ENCODE results near the gene IBA57.

IBA57 gene

DNA sequence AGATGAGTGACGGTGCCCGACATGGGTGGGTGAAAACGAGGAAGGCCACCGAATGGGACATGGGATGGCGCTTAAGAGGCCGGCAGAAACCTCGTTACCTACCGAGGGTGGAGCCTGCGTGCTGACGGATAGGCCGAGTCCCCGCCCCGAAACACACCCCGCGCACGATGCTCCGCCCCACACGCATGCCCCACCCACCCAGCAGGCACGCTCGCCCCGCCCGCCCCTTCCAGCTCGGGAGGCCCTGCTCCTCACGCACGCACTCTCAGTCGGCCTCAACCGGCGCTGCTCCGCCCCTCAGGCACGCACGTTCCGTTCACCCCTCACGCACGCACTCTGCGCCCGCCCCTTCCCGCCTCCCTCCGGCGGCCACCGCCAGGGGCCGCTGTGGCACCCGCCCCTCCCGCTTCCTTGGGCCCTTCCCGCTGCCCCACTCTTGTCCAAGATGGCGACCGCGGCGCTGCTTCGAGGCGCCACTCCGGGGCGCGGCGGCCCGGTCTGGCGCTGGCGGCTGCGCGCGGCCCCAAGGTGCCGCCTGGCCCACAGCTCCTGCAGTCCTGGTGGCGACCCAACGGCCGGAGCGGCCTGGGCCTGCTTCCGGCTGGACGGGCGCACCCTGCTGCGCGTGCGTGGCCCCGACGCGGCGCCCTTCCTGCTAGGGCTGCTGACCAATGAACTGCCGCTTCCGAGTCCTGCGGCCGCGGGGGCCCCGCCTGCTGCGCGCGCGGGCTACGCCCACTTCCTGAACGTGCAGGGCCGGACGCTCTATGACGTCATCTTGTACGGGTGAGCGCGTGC is at the start of gene IBA57:
TSS of gene IBA57 (plus strand) at position 433 of the 798 bp plus-strand sequence. CDS start at position 446, 13 bp downstream.
- DNase-seq (ENCODE audit: low spot score) = peak; percentile 100

DNA sequence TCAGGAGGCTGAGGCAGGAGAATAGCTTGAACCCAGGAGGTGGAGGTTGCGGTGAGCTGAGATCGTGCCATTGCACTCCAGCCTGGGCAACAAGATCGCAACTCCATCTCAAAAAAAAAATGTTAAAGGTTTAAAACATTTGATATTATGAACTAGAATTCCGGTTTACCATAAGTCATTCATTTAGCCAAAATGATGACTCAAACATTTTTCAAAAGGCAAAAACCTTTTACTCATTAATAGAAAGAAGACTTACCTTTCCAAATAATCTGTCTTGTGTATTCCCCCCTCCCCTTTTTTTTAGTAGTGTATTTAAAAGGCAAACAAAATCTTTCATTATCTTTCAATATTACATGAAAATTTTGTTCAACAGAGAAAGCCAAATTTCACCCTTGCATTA is 48.3 kb upstream of the IBA57 start:
- DNase-seq (ENCODE audit: low spot score) = no peak

DNA sequence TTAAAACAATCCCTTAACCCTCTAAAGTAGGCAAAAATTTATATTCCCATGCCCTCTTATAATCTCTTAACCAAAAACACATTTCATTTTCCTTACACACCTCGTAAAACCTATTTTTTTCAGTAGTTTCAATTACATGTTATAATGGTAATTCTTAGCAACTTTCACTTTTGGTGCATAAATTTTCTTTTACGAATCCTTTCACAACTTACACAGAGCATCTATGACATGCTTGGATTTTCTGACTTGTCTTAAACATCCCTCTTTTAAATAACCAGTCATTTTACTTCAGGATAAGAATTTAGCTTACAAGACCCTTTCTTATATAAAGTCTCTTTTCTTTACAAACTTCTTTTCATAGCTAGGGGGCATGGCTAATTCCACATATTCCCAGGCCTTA is 47.6 kb upstream of the IBA57 start:
- DNase-seq (ENCODE audit: low spot score) = no peak

DNA sequence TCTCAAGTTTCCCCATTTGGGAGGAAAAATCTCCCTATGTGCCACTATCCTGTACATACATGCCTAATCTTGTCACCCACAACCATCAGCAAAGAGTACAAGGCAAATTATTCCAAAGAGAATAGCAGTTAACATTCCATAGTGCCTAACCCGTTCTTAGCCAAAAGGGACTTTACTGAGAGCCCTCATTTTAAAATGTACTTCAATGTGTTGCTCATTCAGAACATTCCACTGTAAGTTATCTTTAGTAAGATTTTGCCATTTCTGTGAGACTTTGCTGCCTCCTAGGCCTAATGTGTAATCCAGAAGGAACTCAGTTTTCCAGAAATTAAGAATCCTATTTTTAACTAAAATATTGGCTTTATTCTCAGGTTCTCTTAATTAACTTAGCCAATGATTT is 45.3 kb upstream of the IBA57 start:
- DNase-seq (ENCODE audit: low spot score) = no peak

DNA sequence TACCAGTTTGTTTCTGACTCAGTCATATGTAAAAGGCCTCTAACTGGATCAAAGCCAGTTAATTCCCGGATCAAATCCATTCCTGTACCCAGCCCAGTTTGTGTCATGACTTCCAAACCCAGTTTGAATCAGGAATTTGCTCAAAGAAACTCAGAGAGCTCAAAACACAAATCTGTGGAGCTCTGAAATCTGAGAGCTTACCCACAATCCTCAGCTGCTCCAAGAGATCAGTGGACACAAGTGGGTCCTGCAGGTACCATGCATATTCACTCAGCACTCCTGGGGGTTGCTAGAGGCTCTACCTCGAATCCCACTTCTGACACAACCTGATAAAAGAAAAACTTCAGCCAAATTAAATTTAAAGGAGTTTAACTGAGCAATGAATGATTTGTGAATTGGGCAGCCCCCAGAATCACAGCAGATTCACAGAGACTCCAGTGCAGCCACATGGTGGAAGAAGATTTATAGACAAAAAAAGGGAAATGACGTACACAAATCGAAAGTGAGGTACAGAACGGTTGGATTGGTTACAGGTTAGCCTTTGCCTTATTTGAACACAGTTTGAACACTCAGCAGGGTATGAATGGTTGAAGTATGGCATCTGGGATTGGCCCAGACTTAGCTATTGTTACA is 44.6 kb upstream of the IBA57 start:
- DNase-seq (ENCODE audit: low spot score) = no peak

DNA sequence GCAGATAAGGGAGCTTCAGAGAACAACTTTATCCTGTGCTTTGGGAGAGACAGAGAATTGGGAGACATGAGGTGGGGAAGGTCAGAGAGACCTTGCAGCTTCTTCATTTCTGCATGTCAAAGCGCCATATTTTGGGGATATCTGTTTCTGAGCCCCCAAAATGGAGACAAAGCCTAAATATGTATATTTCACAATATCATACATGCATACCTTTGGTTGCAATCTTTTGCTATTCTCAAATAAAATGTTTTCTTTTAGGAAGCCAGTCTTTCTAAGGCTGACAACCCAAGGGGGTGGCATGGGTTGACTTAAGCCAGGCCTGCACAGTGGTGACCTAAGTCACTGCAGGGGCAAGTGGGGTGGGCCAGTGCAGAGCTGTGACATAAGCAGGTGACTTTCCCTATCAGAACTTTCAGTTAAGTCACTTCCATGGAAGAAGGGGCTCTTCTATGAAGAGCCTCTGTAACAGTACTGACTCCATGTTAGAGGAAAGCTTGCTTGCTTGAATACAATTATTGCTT is 42.6 kb upstream of the IBA57 start:
- no peak for DNase-seq (ENCODE audit: low spot score)

DNA sequence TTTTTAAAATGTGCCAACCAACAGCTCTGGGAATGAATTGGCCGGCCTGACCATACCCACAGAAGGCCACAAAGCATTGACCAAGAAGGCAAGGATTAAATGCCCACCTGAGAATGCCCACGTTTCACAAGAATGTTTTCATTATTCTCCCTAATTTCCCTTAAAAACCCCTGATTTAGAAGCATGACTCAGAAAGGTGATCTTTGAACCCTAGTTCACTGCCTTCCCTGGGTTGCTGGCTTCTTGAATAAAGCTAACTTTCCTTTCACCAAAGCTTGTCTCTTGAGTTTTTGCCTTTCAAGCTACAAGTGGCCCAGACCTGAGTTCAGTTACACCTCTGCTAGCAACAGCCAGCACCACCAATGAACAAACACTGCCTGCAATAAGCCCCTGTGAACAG is 42.1 kb upstream of the IBA57 start:
- no peak for DNase-seq (ENCODE audit: low spot score)

DNA sequence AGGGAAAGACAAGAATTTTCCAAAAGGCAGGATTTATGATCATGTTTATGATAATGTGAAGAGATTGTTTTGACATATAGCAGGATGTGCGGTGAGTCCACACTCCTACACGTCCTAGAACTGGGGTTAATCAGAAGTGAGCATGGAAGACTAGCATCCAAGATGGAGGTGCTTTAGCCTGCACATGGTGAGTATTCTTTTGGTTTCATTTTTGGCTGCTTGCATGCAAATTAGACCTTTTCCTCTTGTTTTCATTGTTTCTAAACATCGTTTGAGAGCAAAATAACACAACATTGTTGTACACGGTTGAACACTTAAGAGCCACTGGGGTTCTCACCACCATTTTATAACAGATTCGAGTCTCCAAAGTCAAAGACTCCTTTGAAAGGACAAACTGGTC is 40.4 kb upstream of the IBA57 start:
- DNase-seq (ENCODE audit: low spot score) = no peak

DNA sequence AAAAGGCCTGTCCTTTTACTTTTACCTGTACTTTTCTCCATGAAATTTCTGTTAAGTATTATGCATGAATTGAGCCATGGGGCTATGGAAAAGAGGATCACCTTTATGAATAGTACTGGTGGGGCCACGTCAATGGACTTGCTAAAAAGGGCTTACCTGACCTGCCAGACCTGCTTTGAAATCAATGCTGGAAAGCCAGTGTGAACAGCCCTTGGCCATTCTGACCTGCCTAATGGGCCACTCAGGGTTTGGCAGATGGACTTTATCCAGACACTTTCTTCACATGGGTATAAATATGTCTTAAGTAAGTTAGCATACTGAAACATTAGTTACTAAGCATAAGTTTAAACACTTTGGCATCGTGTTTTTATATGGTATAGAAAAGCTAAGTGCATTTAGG is 33.8 kb upstream of the IBA57 start:
- no peak for DNase-seq (ENCODE audit: low spot score)

DNA sequence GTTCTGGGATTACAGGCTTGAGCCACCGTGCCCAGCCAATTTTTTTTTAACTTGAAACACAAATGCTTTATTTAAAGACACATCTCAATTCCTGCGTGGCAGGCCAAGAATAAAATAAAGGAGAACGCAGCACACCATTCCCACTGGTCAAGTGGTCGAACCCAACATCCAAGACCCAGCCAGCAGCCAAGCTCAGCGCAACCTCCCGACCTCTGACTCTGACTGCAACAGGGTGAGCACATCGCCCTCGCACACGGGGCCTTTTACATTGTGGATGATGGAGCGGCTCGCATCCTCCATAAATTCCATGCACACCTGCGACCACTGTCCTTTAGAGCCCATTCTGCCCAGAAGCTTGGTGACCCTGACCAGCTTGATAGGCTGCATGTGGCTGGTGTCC is 31.0 kb upstream of the IBA57 start:
- DNase-seq (ENCODE audit: low spot score) = no peak

DNA sequence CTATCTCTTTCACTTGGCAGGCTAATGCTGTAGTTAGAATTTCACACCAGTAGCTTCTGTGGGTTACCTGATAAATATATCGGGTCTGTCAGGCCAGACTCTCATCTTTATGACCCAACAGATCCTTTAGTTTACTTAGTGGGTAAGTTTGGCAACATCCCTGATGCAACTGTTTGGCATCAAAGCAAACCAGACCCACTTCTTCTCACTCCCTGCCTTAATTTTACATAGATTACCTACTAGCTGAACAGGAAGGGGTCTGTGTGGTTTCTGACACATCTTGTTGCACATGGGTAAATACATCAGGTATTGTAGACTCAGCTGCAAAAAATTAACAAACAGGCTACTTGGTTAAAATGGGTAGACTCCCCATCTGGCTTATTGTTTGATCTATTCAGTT is 28.7 kb upstream of the IBA57 start:
- peak; percentile 10 for DNase-seq (ENCODE audit: low spot score)

DNA sequence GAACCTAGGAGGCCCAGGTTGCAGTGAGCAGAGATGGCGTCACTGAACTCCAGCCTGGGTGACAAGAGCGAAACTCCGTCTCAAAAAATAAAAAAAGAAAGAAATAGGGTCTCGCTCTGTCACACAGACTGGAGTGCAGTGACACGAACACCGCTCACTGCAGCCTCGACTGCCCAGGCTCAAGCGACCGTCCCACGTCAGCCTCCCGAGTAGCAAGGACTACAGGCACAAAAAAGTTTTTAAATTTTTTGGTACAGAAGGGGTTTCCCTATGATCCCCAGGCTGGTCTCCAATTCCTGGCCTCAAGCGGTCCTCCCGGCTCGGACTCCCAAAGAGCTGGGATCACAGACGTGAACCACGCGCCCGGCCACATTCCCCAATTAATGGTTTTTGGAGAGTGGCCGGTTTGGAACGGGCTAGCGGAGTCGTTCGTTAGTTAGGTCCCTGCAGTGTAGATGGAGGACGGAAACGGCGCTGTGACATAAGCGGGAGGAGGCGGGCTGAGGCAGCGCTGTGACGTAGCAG is 26.1 kb upstream of the IBA57 start:
- no peak for DNase-seq (ENCODE audit: low spot score)

DNA sequence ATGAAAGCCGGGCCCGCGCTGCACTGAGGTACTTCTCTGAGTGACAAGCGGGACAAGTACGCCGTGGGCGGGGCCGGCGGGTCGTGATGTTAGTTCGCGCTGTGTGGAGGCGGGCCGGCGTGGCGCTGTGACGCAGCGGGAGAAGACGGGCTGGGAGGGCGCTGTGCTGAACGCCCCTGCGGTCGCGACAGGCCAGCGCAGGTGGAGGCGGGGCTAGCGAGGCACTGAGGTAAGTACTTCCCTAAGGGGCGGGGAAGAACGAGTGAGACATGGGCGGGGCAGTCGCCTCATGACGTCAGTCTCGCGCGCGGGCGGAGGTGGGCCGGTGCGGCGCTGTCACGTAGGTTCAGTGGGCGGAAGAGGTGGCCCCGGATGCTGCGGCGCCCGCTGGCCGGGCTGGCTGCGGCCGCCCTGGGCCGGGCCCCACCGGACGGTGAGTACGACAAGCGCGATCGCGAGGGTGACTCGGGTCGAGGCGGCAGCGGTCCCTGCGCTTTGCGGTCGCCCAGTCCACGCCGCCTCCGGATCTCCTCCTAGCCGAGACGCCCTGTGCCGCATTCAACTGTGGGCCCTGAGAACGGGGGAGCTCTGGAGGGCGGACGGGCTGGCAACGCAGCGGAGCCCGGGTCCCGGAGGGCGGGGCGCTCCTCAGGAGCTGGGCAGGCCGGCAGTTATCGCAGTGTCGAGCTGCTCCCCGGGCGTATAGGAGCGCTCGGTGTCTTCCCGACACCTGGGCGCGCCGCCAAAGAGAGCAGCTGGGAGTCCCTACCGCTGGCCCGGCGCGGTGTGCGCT is 25.5 kb upstream of the IBA57 start, which contains the start of gene GUK1:
TSS of gene GUK1 (plus strand) at position 349 of the 793 bp plus-strand sequence. CDS start at position 373, 24 bp downstream.
- DNase-seq (ENCODE audit: low spot score) = peak; percentile 100

DNA sequence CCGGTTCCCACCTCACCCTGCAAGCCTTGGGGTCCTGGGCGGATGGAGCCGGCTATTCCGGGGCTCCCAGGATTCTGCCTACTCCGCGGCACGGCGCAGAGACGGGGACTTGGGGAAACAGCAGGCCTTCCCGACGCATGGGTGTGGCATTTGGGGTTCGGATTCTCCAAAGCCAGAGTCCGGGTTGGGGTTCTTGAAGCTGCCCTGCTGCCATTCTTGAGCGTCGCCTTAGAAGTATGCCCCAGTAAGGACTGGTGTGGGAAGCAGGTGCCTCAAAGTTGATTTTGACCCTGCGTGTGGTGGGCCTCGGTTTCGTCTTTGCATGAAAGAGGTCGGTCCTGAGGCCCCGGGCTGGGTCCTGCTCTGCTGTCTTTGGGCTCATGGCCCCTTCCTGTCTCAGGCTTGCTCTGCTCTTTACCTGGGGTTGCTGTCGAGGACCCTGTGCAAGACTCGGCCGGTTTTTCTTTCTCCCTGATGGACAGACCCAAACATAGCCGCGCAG is 24.8 kb upstream of the IBA57 start:
- no peak for DNase-seq (ENCODE audit: low spot score)

DNA sequence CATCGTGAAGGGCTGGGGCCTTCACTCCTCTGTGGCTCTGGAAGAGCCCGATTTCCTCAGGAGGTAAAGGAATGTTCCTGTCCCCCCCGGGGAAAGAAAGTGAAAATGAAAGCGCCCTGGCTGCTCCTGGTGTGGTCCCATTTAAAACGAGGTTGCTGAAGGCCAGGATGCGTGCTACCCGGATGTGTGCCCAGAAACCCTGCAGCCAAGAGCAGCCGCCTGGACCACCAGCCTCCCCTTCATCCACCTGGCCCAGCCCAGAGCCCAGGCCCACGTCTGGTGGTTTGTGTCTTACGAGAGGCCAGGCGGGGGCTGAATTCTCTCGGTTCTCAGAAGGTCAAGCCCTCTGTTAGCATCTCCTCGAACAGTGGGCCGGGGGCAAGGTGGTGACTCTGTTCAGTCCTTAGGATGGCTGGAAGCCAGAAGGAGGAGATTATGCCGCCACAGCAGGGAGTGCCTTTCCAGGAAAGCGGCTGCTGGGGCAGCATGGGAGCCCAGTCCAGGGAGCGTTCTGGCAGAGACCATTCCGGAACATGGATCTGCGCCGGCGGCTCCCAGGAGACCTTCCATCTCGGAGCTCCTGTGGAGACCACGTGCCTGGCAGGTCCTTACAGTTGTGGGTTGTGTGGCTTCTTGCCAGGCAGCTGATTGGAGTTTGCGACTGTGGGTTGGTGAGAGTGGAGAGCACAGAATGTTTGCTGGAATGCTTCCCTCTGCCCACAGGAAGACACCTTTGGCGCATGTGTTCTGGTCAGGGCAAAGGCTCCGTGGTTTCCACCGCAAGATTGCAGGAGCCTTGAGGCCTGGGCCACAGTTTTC is 24.2 kb upstream of the IBA57 start:
- peak; percentile 22 for DNase-seq (ENCODE audit: low spot score)

DNA sequence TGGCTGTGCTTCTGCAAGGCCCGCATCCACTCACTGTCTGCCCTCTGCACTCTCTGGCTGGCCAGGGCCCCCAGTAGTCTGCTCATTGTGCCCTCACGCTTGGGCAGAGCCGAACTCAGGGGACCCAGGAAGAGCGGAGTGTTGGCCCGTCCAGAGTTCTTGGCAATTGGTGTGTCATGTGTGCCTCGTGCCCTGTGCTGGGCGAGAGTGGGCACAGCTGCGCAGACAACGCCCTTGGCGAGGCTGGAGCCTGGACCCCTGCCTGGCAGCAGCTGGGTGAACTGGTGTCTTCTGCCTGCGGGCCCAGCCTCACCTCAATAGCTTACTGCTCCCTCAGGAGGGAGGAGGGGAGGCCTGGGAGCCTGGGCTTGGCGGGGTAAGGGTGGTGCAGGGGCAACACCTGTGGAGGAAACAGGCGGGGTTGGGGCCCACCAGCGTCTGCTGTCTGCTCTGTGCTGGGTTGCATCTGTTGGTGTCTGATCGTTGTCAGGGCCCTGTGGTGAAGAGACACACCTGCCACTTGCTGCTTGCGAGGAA is 23.4 kb upstream of the IBA57 start:
- no peak for DNase-seq (ENCODE audit: low spot score)

DNA sequence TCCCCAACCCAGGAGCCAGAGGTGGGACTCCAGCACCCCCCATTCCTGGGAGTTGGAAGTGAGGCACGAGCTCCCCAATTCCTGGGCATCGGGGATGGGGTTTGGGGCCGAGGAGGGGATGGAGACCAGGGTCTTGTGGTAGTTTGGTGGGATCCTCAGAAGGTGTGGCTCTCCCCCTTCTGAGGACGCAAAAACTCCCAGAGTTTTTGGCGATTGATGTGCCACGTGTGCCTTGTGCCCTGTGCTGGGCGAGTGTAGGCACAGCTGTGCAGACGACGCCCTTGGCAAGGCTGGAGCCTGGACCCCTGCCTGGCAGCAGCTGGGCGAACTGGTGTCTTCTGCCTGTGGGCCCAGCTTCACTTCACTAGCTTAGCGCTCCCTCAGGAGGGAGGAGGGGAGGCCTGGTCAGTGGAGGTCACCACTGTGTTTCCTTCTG is 22.9 kb upstream of the IBA57 start:
- no peak for DNase-seq (ENCODE audit: low spot score)

DNA sequence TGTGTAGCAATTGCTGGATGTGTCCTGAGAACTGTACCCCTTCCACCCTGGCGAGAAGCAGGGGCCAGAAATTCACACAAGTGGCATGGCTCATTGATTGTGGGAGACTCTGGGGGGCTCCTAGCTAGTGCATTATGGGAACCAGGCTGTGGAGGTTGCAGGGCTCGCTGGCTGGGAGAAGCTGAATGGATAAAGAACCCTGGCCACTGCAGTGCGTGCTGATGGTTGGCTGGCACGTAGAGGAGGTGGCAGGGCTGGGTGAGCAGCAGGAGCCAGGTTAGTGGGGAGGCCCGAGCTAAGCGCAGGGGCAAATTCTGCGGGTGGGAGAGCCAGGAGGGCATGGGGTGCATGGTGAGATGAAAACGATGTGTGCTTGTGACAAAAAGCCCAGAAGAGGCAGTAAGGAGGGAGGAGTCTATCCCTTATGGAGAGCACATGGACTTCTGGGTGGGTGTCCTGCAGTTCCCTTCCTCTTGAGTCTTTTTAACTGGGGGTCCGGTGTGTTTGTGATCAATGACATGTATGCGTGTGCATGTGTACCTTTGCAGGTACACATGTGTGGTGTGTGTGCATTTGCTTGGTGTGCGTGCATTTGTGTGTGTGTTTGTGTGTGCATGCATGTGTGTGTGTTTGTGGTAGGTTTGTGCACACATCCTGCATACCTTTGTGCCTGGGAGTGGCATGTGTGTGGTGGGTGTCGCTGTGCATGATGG is 22.0 kb upstream of the IBA57 start:
- no peak for DNase-seq (ENCODE audit: low spot score)

DNA sequence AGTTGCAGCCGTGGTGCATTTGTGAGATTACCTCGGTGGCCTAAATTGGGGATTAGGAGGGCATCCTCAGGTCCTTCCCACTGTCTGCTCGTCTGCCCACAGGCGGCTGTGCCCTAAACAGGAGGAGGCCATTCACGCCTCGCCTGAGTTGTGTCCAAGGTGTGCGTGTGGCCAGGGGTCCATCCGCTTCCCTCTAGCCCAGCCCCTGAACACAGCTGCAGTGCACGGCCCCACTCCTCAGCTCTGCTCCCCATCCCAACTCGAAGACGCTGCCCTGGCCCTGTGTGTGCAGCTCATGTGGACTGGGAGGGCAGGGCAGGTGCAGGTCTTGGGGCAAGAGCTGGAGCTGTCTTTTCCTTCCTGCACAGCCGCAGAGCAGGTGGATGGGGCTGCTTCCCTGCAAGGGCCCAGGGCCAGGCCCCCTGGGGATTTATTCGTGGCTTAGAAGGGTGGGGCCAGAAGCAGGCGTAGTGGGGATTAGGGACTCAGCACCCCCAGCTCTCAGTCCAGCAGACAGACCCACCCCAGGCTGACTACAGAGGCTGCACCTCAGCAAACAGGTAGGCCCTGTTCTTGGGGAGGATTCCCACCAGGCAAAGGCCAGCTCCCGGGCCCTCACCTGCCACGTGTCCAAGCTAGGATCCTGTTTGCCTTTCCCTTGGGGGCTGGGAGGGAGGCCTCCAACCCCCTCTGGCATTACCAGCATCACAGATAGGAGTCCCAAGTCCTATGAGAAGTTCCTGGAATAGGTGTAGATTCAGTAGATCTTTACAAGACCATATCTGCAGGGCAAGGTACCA is 21.2 kb upstream of the IBA57 start:
- DNase-seq (ENCODE audit: low spot score) = no peak

DNA sequence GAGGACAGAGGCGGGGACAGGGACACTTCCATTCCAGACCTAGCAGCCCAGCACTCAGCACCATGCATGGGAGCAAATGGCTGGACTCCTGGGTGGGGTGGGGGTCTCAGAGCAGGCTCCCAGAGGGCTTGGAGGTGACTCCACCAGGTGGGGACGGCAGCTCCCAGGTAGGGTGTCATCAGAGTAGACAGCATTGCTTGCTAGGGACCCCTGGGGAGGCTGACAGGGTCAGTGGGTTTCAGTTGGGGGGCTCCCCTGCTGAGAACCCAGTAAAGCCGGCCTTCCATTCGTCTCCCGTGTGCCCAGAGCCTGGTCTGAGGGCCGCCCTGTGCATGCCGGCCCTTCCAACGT is 20.6 kb upstream of the IBA57 start:
- no peak for DNase-seq (ENCODE audit: low spot score)

Measured in CD4-positive, alpha-beta T cell treated with Interleukin-2 at 100 ng/mL for 4 hours (primary cell).